Activated T-cell treated with anti-CD3 and anti-CD28 coated beads for 48 hours (primary cell): ENCODE results near the gene ADARB2.

ENCODE experiments used
- DNase-seq: peaks from one replicate; pipeline ENCODE4 v3.0.0-alpha.2; 2020; ENCODE audit warnings: low read depth

The ADARB2 gene

GRCh38 chr10:1594372-1595241 lies 142.7 kb downstream of the ADARB2 start:
- no peak for DNase-seq

DNA sequence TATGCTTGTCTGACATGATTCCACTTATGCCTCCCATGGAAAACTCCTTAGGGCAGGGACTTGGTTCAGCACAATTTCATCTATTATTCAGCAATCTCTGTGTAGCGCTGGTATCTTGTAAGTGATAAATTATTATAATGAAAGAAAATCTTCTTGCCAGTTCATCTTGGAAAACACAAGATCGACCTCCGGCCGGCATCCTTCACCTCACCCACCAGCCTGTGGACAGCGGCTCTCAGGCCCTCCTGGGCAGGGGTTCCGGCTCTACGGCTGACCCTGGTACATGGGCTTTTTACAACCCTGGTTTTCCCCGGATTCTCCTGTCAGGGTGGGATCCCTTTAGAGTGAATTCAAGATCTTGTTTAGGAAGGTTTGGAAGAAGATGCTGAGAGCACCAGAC lies 145.6 kb downstream of the ADARB2 start:
- no peak for DNase-seq

DNA sequence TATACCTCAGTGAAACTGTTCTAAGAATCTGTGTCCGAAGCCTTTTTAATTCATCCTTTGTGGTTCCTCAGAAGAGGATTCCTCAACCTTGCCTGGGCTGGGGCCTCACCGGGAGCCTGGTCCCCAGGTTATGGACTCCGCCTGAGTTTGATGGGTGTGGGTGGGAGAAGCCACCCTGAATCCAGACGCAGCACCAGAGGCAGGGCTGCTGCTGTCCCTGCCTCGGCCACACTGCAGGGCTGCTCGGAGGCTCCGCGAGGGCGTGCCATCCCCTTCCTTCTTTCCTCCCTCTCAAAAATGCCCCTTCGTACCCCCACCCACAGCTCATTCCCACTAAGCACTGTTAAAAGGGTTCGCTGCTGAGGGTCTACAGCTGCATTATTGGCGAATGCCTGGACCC lies 146.3 kb downstream of the ADARB2 start:
- DNase-seq: no peak

DNA sequence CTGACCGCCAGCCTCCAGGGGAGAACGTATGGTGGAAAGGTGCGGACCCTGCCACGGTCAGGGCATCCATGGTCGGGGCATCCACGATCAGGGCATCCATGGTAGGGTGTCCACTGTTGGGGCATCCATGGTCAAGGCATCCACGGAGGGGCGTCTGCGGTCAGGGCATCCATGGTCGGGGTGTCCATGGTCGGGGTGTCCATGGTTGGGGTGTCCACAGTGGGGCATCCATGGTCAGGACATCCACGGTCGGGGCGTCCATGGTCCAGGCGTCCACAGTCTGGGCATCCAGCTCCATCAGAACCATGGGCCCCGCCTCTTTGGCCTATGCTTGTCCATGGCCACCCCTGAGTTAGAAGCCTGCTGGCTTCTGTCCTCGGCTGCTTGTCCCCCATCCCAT lies 148.1 kb downstream of the ADARB2 start:
- no peak for DNase-seq

GRCh38 chr10:1582739-1583138 lies 154.6 kb downstream of the ADARB2 start:
- DNase-seq: no peak

DNA sequence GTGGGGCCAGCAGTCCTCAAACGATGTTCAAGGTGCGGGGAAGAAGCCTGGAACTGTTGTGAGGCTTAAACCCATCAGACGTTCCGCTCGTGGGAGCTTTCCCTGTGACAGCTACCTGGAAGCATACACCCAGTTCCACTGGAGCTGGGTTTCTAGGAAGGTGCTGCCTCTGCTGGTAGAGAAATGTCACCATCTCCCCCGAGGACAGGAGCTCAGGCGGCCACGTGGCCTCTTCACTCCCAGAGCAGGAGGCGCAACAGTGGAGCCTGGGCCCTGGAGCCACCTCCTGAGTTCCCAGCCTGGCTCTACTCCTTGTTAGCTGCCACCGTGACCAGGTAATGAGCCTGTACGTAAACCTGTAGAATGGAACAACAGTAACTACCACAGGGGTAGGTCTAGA lies 156.1 kb downstream of the ADARB2 start:
- DNase-seq: no peak

DNA sequence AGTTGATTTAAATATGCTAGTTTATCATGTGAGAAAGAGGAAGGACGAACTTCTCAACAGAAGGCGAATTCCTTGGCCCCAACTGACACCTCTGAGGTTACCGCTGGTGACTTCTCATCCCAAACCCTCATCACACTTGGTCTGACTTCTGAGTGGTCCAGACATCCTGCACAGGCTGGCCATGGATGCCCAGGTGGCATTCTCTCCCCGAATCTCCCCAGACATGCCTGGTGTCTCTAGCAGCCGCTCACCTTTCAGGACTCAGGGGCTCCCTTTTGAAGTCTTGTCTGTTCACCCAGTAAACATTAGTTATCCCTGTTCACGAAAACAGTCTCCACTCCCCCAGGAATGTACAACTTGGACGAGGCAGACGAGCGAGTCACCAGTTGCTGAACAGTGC lies 157.7 kb downstream of the ADARB2 start:
- DNase-seq: no peak

- no peak for DNase-seq
Measured at GRCh38 chr10:1579141-1579491, 158.2 kb downstream of the ADARB2 start.

- no peak for DNase-seq
Measured at GRCh38 chr10:1578392-1579140, 158.8 kb downstream of the ADARB2 start.

DNA sequence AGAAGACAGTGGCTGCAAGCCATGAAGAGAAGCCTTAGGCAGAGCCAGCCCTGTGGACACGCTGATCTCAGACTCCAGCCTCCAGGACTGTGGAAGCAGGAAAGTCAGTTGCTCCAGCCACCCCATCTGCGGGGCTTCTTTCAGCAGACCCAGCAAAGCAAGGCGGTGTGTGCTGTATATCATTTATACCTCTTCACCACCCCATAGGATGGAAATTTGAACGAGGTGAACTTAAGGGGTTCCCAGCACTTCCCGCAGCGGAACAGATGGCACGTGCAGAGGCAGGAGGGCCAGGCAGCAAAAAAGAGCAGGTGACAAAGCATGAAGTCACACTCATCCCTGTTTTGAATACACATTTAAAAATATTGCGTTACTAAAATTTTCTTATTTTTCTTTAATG lies 159.4 kb downstream of the ADARB2 start:
- no peak for DNase-seq

GRCh38 chr10:1577373-1577770 lies 160.0 kb downstream of the ADARB2 start:
- DNase-seq: no peak

GRCh38 chr10:1576467-1577372 lies 160.6 kb downstream of the ADARB2 start:
- DNase-seq: no peak

- DNase-seq: no peak
Measured at GRCh38 chr10:1575481-1576244, 161.7 kb downstream of the ADARB2 start.

- DNase-seq: no peak
Measured at GRCh38 chr10:1574719-1575118, 162.6 kb downstream of the ADARB2 start.

DNA sequence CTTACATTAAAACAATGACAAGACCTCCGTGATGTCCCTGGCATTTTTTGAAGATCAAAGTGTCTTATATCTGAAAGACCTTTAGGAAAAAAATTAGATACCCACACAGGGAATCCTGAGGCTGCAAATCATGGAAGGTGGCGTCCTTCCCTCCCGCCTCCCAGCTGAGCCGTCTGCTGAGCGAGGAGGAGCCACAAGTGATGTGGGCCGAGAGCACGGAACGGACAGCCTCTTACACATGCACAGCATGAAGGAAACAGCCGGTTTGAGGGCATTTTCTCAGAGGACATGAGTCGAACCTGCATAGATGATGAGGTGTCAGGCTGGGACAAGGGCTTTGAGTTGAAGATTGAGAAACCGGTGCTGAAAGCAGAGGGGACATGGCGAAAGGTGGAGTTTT lies 163.3 kb downstream of the ADARB2 start:
- DNase-seq: no peak

GRCh38 chr10:1573334-1573969 lies 163.9 kb downstream of the ADARB2 start:
- DNase-seq: no peak

DNA sequence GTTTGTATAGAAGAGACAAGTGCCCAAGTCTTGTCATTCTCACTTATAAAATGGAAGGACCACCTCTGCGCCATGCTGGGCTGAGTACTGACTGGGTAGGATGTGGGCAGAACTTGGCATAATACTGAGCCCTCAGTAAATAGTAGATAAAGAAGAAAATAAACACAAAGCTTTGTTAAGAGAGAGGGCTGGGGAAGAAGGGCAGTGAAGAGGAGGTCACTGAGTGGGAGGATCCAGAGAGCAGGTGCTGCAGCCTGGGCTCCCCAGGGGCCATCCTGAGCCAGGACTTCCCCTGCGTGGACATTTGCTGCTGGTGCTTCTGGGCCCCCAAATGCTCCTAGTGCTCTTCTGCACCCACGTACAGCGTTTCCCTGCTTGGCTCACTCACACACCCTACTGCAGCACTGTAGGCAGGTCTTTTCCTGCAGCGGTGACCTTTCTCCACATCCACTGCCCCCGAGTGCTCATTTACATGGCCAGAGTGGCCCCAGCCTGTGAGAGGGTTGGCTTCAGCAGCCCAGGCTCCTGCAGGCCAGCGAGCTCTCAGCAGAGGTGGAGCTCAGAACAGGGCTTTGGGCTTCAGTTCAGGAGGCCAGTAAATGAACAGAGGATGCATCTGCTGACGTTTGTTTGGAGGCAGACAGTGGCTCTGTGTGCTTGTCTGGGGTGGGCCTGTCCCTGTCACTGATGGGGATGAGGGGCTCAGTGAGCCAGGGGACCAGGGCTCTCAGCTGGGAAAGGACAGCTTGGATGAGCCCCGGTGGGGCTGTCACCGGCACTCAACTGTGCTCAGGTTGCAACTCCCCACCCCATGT lies 164.6 kb downstream of the ADARB2 start:
- no peak for DNase-seq

- DNase-seq: no peak
Measured at GRCh38 chr10:1571587-1572237, 165.6 kb downstream of the ADARB2 start.

GRCh38 chr10:1570416-1571051 lies 166.8 kb downstream of the ADARB2 start:
- DNase-seq: no peak
